ENCODE data around the gene FER.
A peak's percentile ranks its signal among the peaks of the same experiment; 100 is the strongest.
"Not testable (repeated sequence)": the region's sequence is repeated elsewhere in the genome, so short reads cannot be mapped to it uniquely, and the experiment has no call there.

The FER gene

DNA sequence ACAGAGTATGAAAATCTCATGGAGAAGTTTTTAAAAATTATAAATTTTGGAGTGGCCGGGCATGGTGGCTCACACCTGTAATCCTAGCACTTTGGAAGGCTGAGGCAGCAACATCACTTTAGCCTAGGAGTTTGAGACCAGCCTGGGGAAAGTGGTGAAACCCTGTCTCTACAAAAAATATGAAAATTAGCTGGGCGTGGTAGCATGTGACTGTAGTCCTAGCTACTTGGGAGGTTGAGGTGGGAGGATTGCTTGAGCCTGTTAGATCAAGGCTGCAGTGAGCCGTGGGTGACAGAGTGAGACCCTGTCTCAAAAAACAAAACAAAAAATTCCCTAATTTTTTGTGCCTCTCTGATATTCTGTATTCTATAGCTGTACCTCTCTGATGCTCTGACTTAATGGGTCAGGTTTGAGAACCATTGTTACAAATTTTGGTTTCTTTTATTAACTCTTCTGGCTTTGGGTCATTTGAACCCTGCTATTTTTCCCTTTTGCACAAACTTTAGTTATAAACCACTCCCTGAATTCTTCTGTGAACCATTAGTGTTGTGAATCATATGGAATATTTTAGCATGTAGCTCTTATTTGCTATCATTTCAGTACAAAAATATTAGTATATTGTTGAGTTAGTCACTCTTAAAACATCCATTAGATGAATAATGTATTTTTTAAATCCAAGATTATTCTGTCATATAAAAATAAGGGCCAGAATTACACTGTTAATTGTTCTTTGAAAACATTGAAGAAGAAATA is 51.0 kb downstream of the FER start:
- DNase-seq (ENCODE audit: low spot score), result no peak

DNA sequence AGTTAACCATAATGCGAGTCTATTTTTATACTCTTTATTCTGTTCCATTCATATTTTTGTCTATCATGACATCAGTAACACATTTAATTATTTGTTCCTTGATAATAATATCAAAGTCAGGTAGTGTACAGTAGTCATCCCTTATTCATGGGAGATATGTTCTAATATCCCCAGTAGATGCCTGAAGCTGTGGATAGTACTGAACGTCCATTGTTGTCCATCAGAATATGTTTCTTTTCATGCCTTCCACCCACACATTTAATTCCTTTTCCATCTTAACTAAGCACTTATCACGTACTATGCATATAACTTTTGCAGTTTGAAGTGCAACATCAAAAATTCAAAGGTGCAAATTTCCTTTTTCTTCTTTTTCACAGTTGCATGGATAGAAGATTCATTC is 53.6 kb downstream of the FER start:
- DNase-seq (ENCODE audit: low spot score), result no peak

DNA sequence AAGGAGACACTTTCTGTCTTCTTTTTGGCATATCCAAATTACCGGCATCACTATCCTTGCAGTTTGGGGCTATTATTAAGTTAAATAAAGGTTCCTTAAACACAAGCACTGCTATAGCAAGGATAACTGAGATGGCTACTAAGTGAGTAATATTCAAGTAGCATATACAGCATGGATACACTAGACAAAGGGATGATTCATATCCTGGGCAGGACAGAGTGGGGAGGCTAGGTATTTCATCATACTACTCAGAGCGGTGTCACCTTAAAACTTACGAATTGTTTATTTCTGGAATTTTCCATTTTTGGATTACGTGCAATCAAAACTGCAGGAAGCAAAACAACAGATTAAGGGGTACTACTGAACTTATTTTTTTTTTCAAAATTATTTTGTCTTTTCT is 54.1 kb downstream of the FER start:
- DNase-seq (ENCODE audit: low spot score), result peak; percentile 94

DNA sequence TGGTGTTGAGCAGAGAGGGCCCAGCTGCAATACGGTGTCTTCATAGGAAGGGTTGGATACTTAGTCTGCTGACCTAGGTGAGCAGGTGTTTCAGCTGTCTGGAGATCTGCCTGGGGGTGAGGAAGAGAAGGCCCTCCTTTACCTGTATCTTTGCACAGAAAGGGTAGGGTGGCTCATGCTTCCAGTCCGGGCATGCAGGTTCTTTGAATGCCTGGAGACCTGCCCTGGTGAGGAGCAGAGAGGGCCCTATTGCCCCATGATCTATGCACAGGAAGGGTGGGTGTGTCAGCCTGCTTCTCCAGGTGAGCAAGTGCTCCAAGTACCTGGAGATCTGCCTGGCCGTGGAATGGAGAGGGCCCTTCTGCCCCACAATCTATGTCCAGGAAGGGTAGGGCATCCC is 63.0 kb downstream of the FER start:
- no peak for DNase-seq (ENCODE audit: low spot score)

DNA sequence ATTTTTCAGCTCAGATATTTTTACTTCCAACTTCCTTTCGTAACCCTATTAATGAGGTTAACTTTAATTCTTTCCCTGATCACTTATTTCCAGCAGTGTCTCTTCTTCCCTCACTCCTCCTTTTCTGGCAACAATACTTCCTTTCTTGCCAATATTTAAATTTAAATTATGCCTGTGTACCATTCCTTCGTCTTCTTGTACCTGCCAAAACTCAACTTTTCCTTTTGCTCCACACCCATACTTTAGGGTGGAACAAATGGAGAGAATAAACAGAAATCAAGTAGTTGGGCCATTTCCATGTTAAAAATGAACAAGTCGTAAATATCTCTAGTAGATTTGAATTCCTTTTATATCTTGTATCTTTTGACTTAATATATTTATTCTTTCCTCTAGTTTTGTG is 66.0 kb downstream of the FER start:
- no peak for DNase-seq (ENCODE audit: low spot score)

DNA sequence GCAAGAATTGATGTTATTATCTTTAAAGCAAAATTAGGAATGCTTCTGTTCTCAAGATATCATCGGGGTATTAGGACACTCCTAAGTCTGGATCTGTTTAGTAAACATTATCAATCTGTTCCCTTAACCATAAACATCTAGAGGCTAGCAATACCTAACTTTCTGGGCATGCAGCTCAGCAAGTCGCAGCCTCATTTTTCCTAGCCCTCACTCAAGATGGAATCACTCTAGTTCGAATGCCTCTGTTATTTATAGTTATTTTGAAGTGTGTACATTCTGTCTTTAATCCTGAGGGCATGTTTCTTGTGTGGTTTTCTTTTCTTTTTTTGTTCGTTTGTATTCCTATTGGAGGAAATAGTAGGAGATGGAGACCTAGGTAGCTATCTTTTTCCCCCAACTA is 66.9 kb downstream of the FER start:
- no peak for DNase-seq (ENCODE audit: low spot score)

DNA sequence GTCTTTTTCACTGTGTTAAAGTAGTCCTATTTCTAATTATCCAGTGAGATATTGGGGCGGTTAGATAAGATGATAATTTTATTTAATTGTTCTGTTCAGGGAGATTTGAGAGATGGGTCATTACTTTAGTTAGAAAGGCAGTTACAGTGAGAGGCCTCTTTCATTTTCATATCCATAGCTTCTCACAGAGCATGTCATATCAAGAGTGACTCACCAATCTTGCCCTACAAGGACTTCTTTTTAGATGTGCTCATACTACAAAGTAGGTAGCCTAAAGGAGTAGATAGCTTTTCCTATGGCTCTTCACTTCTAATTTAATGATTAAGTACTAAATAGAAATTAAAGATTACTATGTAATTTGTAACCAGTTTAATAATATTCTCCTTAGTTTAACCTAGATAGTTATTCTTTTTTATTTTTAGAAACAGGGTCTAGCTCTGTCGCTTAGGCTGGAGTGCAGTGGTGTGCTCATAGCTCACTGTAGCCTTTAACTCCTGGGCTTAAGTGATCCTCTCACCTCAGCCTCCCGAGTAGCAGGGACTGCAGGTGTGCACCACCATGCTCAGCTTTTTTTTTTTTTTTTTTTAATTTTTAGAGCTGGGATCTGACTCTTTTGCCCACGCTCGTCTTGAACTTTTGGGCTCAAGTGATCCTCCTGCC is 71.0 kb downstream of the FER start:
- DNase-seq (ENCODE audit: low spot score), result peak; percentile 16

DNA sequence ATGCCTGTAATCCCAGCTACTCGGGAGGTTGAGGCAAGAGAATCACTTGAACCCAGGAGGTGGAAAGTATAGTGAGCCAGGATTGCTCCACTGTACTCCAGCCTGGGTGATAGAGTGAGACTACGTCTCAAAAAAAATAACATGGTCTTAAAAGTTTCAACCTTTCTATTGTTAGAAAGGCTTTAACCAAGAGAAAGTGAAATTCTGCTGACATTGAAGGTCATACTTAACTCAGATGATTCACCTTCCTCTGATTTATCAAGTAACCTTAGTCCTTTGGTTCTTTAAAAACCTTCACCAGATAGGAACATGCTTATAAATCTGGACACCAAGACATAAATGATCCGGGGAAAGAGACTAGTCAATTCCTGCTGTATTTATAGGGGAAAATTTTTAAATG is 73.3 kb downstream of the FER start:
- DNase-seq (ENCODE audit: low spot score), result no peak

DNA sequence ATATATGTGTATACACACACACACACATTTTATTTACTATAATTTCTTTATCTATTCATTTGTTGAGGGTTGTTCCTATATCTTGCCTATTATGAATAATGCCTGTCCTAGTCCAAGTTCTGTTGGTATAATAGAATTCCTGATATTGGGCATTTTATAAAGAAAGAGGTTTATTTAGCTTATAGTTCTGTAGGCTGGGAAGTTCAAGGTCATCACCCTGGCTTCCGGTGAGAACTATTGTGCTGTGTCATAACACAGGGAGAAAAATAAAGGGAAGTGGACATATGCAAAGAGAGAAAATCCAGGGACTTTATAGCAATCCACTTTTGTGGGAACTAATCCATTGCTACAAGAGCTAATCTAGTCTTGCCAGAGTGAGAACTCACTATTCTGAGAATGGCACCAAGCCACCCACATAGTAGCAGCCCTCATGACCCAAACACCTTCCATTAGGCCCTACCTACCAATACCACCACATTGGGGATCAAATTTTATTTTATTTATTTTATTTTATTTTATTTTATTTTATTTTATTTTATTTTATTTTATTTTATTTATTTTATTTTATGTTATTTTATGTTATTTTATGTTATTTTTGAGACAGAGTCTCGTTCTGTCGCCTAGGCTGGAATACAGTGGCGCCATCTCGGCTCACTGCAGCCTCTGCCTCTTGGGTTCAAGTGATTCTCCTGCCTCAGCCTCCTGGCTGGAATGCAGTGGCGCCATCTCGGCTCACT is 74.7 kb downstream of the FER start:
- no peak for DNase-seq (ENCODE audit: low spot score)

DNA sequence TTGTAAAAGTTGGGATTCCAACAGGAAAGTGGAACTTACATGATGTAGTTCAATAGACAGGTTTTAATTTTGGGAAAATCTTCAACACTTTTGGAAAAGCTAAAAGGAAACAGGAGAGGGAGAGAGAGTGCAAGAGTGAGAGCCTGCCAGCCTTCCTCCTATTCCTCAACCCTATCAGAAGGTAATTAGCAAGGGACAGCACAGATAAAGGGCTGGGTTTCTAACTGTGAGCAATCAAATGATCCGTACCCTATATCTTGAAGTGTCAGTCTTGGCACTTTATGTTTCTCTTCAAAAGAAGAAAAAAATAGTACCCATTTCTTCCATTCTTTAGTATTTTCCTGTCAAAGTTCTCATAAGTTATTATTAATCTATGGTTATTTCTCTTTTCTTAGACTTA is 79.4 kb downstream of the FER start:
- DNase-seq (ENCODE audit: low spot score), result no peak

DNA sequence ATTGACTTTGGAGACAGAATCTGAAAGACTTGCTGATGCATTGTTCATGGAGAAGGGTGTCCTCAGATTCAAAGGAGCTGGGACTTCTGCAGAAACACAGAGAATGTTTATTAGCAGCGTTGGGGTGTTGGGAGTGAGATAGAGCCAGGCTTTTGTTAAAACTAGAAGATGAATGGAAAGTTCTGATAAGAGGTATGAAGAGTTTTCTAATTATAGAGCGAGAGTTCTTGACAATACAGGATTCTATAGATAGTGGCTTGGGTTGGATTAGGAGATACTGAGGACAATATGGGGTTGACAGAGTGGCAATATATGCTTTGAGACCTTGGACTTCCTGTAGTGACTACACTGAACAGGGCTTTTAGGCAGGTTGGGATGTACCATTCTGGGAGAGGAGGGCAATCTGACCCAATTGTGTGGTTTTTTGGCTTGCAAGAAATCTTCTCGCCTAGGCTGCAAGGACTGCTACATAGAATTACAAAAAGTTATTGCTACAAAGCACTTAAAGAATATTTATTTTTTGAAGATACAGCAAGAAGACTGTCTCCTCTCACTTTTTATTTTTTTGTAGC is 83.1 kb downstream of the FER start:
- no peak for DNase-seq (ENCODE audit: low spot score)

DNA sequence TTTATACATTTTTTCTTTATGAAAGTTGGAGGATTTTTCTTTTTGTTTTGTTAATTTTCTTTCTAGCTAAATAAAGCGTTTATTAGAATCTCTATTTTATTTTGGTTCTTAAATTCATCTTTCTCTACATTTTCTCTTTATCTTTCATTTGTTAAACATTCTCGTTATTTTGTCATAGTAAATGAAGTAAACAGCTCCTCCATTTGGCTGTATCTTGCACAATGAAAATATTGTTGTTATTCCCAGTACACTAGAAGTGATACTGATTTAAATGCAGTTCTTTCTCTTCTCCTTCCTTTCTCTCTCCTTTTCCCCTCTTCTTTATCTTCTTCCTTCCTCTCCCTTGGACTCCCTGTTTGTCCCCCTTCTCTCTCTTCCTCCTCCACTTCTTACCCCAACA is 88.8 kb downstream of the FER start:
- DNase-seq (ENCODE audit: low spot score), result no peak

DNA sequence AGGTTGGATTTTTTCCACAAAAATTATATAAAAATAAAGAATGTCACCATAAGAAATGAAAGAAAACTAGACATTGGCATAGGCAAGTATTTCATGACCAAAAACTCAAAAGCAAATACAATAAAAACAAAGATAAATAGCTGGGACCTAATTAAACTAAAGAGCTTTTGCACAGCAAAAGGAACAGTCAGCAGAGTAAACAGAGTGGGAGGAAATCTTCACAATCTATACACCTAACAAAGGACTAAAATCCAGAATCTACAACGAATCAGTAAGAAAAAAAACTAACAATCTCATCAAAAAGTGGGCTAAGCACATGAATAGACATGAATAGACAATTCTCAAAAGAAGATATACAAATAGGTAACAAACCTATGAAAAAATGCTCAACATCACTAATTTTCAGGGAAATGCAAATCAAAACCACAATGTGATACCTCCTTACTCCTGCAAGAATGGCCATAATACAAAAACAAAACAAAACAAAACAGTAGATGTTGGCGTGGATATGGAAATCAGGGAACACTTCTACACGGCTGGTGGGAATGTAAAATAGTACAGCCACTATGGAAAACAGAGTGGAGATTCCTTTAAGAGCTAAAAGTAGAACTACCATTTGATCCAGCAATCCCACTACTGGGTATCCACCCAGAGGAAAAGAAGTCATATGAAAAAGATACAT is 94.7 kb downstream of the FER start:
- not testable (repeated sequence) for DNase-seq (ENCODE audit: low spot score)

DNA sequence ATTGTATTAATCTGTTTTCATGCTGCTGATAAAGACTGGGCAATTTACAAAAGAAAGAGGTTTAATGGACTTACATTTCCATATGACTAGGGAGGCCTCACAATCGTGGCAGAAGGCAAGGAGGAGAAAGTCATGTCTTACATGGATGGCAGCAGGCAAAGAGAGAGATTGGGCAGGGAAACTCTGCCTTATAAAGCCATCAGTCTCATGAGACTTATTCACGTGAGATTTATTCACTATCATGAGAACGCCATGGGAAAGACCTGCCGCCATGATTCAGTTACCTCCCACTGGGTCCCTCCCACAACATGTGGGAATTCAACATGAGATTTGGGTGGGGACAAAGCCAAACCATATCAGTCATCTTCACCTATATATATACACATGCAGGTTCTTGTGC is 103.4 kb downstream of the FER start:
- not testable (repeated sequence) for DNase-seq (ENCODE audit: low spot score)

DNA sequence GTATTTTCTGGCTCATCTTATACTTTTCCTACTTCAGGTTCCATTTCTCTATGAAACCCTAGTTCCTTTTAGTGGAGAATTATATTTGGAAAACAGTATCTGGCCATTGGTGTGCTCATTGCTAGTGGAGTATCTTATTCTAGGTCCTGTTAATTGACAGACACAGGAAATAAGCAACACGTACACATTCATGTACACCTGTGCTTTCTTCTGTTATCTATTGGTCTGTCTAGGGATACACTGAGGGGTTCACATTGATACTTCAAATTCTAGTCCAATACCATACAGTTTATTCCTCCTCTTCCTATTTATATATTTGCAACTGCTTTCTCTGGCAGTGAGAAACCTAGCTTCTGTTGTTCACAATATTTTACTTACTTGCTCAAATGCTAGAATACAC is 110.2 kb downstream of the FER start:
- DNase-seq (ENCODE audit: low spot score), result no peak

DNA sequence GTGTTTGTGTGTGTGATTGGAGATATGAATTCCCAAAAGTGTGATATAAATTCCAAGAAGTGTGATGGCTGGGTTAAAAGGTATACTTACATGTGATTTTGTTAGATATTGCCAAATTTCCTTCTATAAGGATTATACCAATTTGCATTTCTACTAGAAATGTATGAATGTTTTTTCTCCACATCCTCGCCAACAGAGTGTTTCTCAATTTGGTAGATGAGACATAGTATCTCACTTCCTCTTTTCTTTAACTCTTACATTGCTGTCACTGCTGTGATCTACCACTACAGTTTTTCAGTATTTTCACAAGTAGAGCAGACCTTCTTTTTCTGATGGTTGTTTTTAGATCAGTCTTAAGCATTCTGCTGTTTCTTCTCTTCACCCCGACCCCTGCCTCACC is 111.3 kb downstream of the FER start:
- DNase-seq (ENCODE audit: low spot score), result peak; percentile 40

DNA sequence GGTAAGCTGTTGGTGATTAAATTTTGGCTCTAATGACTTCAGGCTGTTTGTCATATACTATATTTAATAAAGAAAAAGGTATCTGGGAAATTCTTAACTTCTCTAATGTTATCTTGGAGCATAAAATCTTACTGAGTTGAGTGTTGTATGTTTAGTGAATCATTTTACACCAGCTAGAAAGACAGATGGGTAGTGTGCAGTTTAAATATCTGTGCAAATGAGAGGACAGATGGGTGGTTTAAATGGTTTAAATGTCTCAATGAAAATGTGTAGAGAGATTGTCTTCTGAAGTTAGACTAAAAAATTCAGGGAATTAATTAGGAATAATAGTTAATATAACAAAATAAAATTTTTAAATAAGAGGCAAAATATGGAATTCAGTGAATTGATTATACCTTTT is 114.5 kb downstream of the FER start:
- no peak for DNase-seq (ENCODE audit: low spot score)

DNA sequence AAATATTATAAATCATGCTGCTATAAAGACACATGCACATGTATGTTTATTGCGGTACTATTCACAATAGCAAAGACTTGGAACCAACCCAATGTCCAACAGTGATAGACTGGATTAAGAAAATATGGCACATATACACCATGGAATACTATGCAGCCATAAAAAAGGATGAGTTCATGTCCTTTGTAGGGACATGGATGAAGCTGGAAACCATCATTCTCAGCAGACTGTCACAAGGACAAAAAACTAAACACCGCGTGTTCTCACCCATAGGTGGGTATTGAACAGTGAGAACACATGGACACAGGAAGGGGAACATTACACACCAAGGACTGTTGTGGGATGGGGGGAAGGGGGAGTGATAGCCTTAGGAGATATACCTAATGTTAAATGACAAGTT is 118.4 kb downstream of the FER start:
- DNase-seq (ENCODE audit: low spot score), result not testable (repeated sequence)

DNA sequence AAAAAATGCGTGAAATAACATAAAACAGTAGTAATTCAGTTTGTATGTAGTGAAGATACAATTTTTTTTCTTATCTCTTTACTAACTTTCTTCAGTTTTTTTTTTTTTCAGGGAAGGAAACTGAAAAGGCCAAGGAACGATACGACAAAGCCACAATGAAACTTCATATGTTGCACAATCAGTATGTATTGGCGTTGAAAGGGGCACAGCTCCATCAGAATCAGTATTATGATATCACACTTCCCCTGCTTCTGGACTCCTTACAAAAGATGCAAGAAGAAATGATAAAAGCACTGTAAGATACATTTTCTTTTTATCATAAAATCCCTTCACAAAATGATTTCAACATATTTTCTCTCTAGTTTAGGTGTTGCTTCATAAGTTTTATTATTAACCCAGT is 120.0 kb downstream of the FER start:
- DNase-seq (ENCODE audit: low spot score), result no peak

DNA sequence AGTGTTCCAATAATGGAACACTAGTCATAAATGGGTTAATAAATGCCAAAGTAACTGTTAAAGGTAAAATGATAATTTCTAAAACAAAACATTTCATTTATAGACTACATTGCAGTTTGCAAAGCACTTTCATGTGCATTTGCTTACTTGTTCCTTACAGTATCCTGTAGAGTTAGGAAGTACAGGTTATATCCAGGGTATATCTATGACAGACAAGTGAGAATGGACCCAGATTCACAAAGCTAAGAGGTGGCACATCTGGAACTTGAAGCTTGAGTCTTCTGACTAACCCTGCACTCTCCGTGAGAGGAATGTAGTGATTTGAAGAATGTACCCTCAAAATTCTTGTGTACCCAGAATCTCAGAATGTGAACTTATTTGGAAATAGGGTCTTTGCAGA is 121.4 kb downstream of the FER start:
- DNase-seq (ENCODE audit: low spot score), result no peak

DNA sequence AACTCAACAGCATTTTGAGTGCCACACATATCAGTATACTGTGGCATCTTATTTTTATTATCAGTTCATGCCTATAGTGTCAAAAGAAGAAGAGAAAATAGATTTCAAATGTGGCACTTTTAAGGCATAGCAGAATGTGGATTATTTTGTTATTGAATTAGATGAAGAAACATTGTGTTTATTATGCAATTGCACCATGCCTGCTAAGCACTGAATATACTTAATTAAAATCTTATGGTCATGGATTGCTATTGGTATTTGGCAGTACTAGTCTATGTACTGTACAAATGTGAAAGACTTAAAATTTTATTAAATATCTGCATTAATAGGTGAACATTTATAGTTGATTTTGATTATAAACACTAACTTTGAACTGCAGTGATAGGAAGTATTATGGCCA is 128.8 kb downstream of the FER start:
- DNase-seq (ENCODE audit: low spot score), result no peak

DNA sequence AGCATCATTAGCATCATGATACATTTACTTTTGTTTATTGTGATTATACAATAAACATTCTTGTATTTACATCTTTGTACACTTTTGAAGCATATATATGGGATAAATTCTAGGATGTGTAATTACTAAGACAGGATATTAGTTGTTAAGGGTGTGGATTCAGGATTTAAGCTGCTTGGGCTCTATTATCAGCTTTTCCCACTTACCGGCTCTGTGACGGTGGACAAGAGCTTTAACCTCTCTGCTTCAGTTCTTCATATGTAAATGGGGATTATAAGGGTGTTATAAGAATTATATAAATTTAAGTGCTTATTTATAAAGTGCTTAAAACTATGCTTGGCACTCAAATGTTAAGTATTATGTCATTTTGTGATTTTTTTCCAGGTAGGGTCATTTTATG is 131.1 kb downstream of the FER start:
- DNase-seq (ENCODE audit: low spot score), result no peak
